Measurements from ENCODE around the gene IBTK. TPM values are rescaled to one million over a fixed set of nuclear protein-coding genes. Genes with fewer than 3 reads are reported as not detected.

The IBTK gene
- total RNA-seq, 1 experiment from 2014 or later, result 24.1 TPM

- TF ChIP-seq, protein P1, sequence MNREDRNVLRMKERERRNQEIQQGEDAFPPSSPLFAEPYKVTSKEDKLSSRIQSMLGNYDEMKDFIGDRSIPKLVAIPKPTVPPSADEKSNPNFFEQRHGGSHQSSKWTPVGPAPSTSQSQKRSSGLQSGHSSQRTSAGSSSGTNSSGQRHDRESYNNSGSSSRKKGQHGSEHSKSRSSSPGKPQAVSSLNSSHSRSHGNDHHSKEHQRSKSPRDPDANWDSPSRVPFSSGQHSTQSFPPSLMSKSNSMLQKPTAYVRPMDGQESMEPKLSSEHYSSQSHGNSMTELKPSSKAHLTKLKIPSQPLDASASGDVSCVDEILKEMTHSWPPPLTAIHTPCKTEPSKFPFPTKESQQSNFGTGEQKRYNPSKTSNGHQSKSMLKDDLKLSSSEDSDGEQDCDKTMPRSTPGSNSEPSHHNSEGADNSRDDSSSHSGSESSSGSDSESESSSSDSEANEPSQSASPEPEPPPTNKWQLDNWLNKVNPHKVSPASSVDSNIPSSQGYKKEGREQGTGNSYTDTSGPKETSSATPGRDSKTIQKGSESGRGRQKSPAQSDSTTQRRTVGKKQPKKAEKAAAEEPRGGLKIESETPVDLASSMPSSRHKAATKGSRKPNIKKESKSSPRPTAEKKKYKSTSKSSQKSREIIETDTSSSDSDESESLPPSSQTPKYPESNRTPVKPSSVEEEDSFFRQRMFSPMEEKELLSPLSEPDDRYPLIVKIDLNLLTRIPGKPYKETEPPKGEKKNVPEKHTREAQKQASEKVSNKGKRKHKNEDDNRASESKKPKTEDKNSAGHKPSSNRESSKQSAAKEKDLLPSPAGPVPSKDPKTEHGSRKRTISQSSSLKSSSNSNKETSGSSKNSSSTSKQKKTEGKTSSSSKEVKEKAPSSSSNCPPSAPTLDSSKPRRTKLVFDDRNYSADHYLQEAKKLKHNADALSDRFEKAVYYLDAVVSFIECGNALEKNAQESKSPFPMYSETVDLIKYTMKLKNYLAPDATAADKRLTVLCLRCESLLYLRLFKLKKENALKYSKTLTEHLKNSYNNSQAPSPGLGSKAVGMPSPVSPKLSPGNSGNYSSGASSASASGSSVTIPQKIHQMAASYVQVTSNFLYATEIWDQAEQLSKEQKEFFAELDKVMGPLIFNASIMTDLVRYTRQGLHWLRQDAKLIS (CRISPR knock-in tag; IDR thresholded peaks at IDR 0.05; ENCODE audit: borderline replicate concordance), result no peak
- TF ChIP-seq CREM (CRISPR knock-in tag; IDR thresholded peaks at IDR 0.05) (no peak), NFE2L1 (CRISPR knock-in tag; IDR thresholded peaks at IDR 0.05) (no peak), GTF2I (CRISPR knock-in tag; conservative IDR thresholded peaks at IDR 0.05) (no peak), HMGA2 (CRISPR knock-in tag; IDR thresholded peaks at IDR 0.05) (no peak), TEAD4 (CRISPR knock-in tag; IDR thresholded peaks at IDR 0.05) (no peak)
- TF ChIP-seq, protein P2, sequence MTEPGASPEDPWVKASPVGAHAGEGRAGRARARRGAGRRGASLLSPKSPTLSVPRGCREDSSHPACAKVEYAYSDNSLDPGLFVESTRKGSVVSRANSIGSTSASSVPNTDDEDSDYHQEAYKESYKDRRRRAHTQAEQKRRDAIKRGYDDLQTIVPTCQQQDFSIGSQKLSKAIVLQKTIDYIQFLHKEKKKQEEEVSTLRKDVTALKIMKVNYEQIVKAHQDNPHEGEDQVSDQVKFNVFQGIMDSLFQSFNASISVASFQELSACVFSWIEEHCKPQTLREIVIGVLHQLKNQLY (CRISPR knock-in tag; IDR thresholded peaks at IDR 0.05), result no peak
Observed at GRCh38 chr6:82178077-82178758, 69.3 kb downstream of the IBTK start (continued).

DNA sequence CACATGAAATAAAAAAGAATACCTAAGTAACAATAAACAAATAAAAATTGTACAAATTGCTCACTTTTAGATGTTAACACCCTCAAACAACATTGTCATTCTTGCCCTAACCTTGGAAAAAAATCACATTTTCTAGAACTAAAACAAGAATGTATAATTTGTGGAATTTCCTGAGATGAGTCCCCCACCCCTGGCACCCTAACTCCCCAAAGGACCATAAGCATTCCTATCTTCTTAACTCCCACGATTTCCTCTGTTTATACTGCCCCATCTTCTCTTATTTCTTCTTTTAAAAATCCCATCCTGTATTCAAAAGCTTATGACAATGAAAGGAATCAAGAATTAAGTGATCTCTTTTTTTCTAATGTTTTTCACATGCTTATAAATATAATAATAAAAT, 70.9 kb downstream of the IBTK start:
- Mint-ChIP-seq H3K4me3 (no peak overlapping the region), H3K9me3 (no peaks in the 10 kb centered on the region), H3K36me3 (peaks cover 31% of the 10 kb centered on the region), H3K27ac (no peak overlapping the region), H3K27me3 (ENCODE audit: low read depth) (no peaks in the 10 kb centered on the region), H3K4me1 (no peaks in the 10 kb centered on the region)
- POLR2A ChIA-PET, result no interaction called here
- TF ChIP-seq RELA (CRISPR knock-in tag; IDR thresholded peaks at IDR 0.05; ENCODE audit: borderline replicate concordance) (no peak), CDX4 (CRISPR knock-in tag; IDR thresholded peaks at IDR 0.05; ENCODE audit: borderline replicate concordance) (no peak), ERG (CRISPR knock-in tag; IDR thresholded peaks at IDR 0.05) (no peak), GABPB1 (CRISPR knock-in tag; IDR thresholded peaks at IDR 0.05) (no peak), OVOL2 (CRISPR knock-in tag; IDR thresholded peaks at IDR 0.05; ENCODE audit: borderline replicate concordance) (no peak), EMX1 (CRISPR knock-in tag; IDR thresholded peaks at IDR 0.05) (no peak), RORB (CRISPR knock-in tag; IDR thresholded peaks at IDR 0.05) (no peak), ZNF138 (CRISPR knock-in tag; conservative IDR thresholded peaks at IDR 0.05) (no peak), ATF2 (CRISPR knock-in tag; IDR thresholded peaks at IDR 0.05; ENCODE audit: borderline replicate concordance, low read depth) (no peak), JUN (CRISPR knock-in tag; IDR thresholded peaks at IDR 0.05) (no peak), ZNF423 (CRISPR knock-in tag; IDR thresholded peaks at IDR 0.05) (no peak), JAZF1 (CRISPR knock-in tag; IDR thresholded peaks at IDR 0.05) (no peak), NR2C2 (CRISPR knock-in tag; IDR thresholded peaks at IDR 0.05) (no peak), ZNF416 (CRISPR knock-in tag; IDR thresholded peaks at IDR 0.05) (no peak), ZNF512 (CRISPR knock-in tag; IDR thresholded peaks at IDR 0.05; ENCODE audit: borderline replicate concordance) (no peak), ZBTB43 (CRISPR knock-in tag; IDR thresholded peaks at IDR 0.05) (no peak), ZNF317 (CRISPR knock-in tag; IDR thresholded peaks at IDR 0.05; ENCODE audit: borderline replicate concordance, low read depth) (no peak), ZMAT4 (CRISPR knock-in tag; IDR thresholded peaks at IDR 0.05) (no peak)
- CTCF ChIA-PET, result no interaction called here
- ATAC-seq (no peak), DNase-seq (ENCODE audit: low spot score) (no peak)

All from WTC11 (cell line).